Measurements from ENCODE around the gene USP46. TPM values are rescaled to one million over a fixed set of nuclear protein-coding genes. Genes with fewer than 3 reads are reported as not detected.

The USP46 gene
- polyA plus RNA-seq, 1 experiment, result 12.5 TPM

DNA sequence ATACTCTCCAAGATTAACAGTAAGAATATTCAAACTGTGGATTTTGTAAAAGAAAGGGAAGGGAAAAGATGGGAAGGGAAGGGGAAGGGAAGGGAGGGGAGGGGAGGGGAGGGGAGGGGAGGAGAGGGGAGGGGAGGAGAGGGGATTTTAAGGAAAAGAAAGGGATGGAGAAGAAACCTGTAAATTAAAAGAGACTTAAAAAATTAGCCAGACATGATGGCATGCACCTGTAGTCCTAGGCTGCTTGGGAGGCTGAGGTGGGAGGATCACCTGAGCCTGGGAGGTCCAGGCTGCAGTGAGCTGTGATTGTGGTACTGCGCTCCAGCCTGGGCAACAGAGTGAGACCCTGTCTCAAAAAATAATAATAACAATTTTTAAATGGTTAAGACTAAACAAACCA is 83.7 kb downstream of the USP46 start:
- no peaks in the 10 kb centered on the region for H3K36me3 ChIP-seq (ENCODE audit: control insufficient read depth, insufficient read depth, low read length)
- ChIA-PET POLR2A (no interaction called here), CTCF (interaction anchor here (1.0 kb wide), 1 partner anchor 13 kb away, joined by 3 read pairs; no protein-coding TSS in a partner anchor)
- no peak for DNase-seq (ENCODE audit: low read depth)
- no peaks in the 10 kb centered on the region for H3K27me3 ChIP-seq (ENCODE audit: control insufficient read depth, insufficient read depth, low read length)
- no peak overlapping the region for H3K4me3 ChIP-seq (ENCODE audit: low read depth, low read length)
- TF ChIP-seq, protein P1, sequence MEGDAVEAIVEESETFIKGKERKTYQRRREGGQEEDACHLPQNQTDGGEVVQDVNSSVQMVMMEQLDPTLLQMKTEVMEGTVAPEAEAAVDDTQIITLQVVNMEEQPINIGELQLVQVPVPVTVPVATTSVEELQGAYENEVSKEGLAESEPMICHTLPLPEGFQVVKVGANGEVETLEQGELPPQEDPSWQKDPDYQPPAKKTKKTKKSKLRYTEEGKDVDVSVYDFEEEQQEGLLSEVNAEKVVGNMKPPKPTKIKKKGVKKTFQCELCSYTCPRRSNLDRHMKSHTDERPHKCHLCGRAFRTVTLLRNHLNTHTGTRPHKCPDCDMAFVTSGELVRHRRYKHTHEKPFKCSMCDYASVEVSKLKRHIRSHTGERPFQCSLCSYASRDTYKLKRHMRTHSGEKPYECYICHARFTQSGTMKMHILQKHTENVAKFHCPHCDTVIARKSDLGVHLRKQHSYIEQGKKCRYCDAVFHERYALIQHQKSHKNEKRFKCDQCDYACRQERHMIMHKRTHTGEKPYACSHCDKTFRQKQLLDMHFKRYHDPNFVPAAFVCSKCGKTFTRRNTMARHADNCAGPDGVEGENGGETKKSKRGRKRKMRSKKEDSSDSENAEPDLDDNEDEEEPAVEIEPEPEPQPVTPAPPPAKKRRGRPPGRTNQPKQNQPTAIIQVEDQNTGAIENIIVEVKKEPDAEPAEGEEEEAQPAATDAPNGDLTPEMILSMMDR (IDR thresholded peaks at IDR 0.05; ENCODE audit: insufficient read depth, low read depth, low read length), result no peak

DNA sequence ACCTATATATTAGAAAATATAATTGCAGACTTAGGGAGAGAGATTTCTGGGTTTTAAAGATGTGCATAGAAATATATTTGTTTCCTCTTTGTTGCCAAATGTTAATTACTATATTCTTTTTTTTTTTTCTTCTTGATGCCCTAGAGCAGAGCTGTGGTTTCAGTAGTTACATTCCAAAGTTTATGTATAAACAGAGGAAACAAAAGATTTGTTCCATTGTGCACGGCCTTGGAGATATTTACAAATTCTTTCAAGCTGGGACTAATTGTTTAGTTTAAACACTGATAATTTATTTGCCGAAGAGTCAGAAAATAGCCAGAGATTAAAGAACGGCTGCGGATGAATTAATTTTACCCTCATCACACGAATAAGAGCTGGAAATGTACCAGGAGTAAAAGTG is 85.1 kb downstream of the USP46 start:
- H3K36me3 ChIP-seq (ENCODE audit: control insufficient read depth, insufficient read depth, low read length), result no peaks in the 10 kb centered on the region
- H3K27me3 ChIP-seq (ENCODE audit: control insufficient read depth, insufficient read depth, low read length), result no peaks in the 10 kb centered on the region
- no peak for DNase-seq (ENCODE audit: low read depth)
- TF ChIP-seq, protein P1 (IDR thresholded peaks at IDR 0.05; ENCODE audit: insufficient read depth, low read depth, low read length), result no peak
- CTCF ChIA-PET, result interaction anchor here (0.6 kb wide), 1 partner anchor 14 kb away, joined by 3 read pairs; no protein-coding TSS in a partner anchor
- no peak overlapping the region for H3K4me3 ChIP-seq (ENCODE audit: low read depth, low read length)
- POLR2A ChIA-PET, result no interaction called here

DNA sequence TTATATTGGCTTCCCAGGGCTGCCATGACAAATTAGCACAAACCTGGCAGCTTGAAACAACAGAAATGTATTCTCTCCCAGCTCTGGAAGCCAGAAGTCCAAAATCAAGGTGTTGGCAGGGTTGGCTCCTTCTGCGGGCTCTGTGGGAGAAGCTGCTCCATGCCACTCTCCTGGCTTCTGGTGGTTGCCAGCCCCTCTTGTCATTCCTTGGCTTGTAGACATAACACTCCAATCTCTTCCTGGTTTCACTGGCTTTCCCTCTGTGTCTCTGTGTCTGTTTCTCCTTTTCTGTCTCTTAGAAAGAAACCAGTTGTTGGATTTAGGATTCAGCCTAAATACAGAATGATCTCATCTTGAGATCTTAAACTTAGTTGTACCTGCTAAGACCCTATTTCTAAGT is 85.5 kb downstream of the USP46 start:
- TF ChIP-seq, protein P1 (IDR thresholded peaks at IDR 0.05; ENCODE audit: insufficient read depth, low read depth, low read length), result no peak
- CTCF ChIA-PET, result interaction anchor here (0.6 kb wide), 1 partner anchor 14 kb away, joined by 3 read pairs; no protein-coding TSS in a partner anchor
- H3K4me3 ChIP-seq (ENCODE audit: low read depth, low read length), result no peak overlapping the region

DNA sequence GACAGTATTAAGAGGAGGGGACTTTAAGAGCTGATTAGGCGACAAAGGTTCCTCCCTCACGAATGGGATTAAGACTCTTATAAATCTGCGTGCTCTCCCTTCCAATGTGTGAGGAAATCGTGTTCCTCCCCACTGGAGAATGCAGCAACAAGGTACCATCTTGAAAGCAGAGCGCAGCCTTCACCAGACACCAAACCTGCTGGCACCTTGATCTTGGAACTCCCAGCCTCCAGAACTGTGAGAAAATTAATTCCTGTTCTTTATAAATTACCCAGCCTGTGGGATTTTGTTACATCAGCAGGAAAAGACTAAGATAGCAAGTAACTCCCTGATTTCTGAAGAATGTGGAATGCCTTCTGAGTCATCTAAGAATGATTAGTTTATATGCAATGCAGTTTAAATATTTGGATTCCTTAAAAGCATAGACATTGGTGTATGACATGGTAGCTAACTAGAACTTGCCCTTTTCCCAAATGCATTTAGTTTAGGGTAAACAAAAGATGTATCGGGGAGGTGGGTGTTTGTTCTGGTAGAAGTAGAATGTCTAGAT is 86.1 kb downstream of the USP46 start:
- peak; percentile 40 for DNase-seq (ENCODE audit: low read depth)
- no peak overlapping the region for H3K4me3 ChIP-seq (ENCODE audit: low read depth, low read length)
- TF ChIP-seq, protein P1 (IDR thresholded peaks at IDR 0.05; ENCODE audit: insufficient read depth, low read depth, low read length), result no peak
- CTCF ChIA-PET, result no interaction called here
- H3K36me3 ChIP-seq (ENCODE audit: control insufficient read depth, insufficient read depth, low read length), result no peaks in the 10 kb centered on the region
- no peaks in the 10 kb centered on the region for H3K27me3 ChIP-seq (ENCODE audit: control insufficient read depth, insufficient read depth, low read length)
- POLR2A ChIA-PET, result no interaction called here

More for the DNA sequence above, 85.5 kb downstream of the USP46 start:
- H3K27me3 ChIP-seq (ENCODE audit: control insufficient read depth, insufficient read depth, low read length), result no peaks in the 10 kb centered on the region
- no peaks in the 10 kb centered on the region for H3K36me3 ChIP-seq (ENCODE audit: control insufficient read depth, insufficient read depth, low read length)
- no peak for DNase-seq (ENCODE audit: low read depth)
- POLR2A ChIA-PET, result no interaction called here

DNA sequence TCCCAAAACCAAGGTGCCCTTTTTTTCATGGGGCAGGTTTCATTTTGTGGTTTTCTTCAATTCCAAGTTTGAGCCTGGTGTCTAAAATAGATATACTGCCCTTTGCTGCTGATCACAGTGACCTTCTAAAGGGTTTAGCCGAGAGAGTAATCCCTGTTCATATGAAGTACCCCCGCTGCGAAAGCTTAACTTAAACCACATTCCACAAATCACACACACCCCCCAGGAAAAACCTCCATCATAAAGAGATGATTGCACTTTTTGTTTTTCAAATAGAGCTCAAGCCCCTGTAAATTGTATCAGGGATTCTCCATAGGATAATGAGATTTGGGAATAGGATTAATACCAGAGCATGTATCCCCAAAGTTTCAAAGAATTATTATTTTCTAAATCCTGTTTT is 90.8 kb downstream of the USP46 start:
- TF ChIP-seq, protein P1 (IDR thresholded peaks at IDR 0.05; ENCODE audit: insufficient read depth, low read depth, low read length), result no peak
- ChIA-PET CTCF (interaction anchor here (0.6 to 2.4 kb wide), 2 partner anchors 22 to 1960 kb away, joined by 3 to 9 read pairs; no protein-coding TSS in a partner anchor), POLR2A (no interaction called here)
- Histone ChIP-seq H3K36me3 (ENCODE audit: control insufficient read depth, insufficient read depth, low read length) (no peaks in the 10 kb centered on the region), H3K4me3 (ENCODE audit: low read depth, low read length) (no peak overlapping the region), H3K27me3 (ENCODE audit: control insufficient read depth, insufficient read depth, low read length) (peaks cover 2% of the 10 kb centered on the region; the same call in 1 of the 2 replicates)
- DNase-seq (ENCODE audit: low read depth), result no peak

All from BJ (cell line).